Breast epithelium (tissue), 4 donors: ENCODE data around the gene TUBB4B. TPM values are rescaled to one million over a fixed set of nuclear protein-coding genes. Genes with fewer than 3 reads are reported as not detected.
"Not testable (repeated sequence)": the region's sequence is repeated elsewhere in the genome, so short reads cannot be mapped to it uniquely, and the experiment has no call there.

Experiments used
- DNase-seq, 2 donors: peaks; one replicate each; pipeline ENCODE4 v3.0.0-alpha.2; 2019; ENCODE audit warnings: low spot score in 2 of 2
- H3K27ac ChIP-seq, 2 donors: fragments of 200-600 bp; sonication (generic) in 1 of 2; one replicate each; pipeline ENCODE4 v1.5.1; 2016 to 2019; ENCODE audit warnings: mild to moderate bottlenecking in 1 of 2
- H3K27me3 ChIP-seq, 2 donors: fragments of 200-600 bp; sonication (generic) in 1 of 2; one replicate each; pipeline versions ENCODE4 v1.5.1 to v1.6.0; 2017 to 2019; ENCODE audit warnings: control low read depth in 1 of 2, mild to moderate bottlenecking in 1 of 2
- H3K36me3 ChIP-seq: fragments of 200-600 bp; one replicate; pipeline ENCODE4 v1.5.1; 2019
- H3K4me1 ChIP-seq, 2 donors: fragments of 200-600 bp; sonication (generic); one replicate each; pipeline ENCODE4 v1.5.1; 2016 to 2019; ENCODE audit warnings: control low read depth in 1 of 2
- H3K4me3 ChIP-seq, 3 donors: fragments of 200-600 bp; sonication (generic); 1 replicate in 2 of 3; 2 replicates in 1 of 3; pipeline ENCODE4 v1.5.1; 2016 to 2019; ENCODE audit warnings: mild to moderate bottlenecking in 3 of 3, moderate library complexity in 2 of 3
- H3K9me3 ChIP-seq, 2 donors: fragments of 200-600 bp; sonication (generic) in 1 of 2; one replicate each; pipeline ENCODE4 v1.5.1; 2016 to 2019; ENCODE audit warnings: control low read depth in 1 of 2
- POLR2A ChIP-seq: fragments of 450-650 bp; IDR thresholded peaks from one replicate; pipeline ENCODE4 v1.6.1; 2016; ENCODE audit warnings: antibody characterized with exemption, mild to moderate bottlenecking, moderate library complexity
- POLR2AphosphoS5 ChIP-seq, 3 donors: sonication (generic); formaldehyde crosslinking; IDR thresholded peaks; one replicate each; pipeline ENCODE4 v1.6.1; 2017; ENCODE audit warnings: antibody characterized with exemption in 3 of 3
- intact Hi-C: fragments of 100-400 bp; cut with DNase I; formaldehyde crosslinking; loops from one replicate; pipeline ENCODE4 v1.15.1; 2023; ENCODE audit warnings: low total_unique reads
- total RNA-seq, 3 donors: library from RNA; depleted of rRNA; stranded (reverse); fragments of >200 nt; gene quantifications; one replicate each; pipeline ENCODE4 v1.1.0, GENCODE V29; 2016
- TF ChIP-seq, protein P1 (sequence below), 3 donors: fragments of 450-650 bp; IDR thresholded peaks; one replicate each; pipeline ENCODE4 v1.5.1; 2016 to 2017; ENCODE audit warnings: antibody characterized with exemption in 3 of 3, mild to moderate bottlenecking in 3 of 3, moderate library complexity in 3 of 3

Gene TUBB4B
- total RNA-seq, 3 donors from 2014 or later = 112 to 188 (median 183) TPM

DNA sequence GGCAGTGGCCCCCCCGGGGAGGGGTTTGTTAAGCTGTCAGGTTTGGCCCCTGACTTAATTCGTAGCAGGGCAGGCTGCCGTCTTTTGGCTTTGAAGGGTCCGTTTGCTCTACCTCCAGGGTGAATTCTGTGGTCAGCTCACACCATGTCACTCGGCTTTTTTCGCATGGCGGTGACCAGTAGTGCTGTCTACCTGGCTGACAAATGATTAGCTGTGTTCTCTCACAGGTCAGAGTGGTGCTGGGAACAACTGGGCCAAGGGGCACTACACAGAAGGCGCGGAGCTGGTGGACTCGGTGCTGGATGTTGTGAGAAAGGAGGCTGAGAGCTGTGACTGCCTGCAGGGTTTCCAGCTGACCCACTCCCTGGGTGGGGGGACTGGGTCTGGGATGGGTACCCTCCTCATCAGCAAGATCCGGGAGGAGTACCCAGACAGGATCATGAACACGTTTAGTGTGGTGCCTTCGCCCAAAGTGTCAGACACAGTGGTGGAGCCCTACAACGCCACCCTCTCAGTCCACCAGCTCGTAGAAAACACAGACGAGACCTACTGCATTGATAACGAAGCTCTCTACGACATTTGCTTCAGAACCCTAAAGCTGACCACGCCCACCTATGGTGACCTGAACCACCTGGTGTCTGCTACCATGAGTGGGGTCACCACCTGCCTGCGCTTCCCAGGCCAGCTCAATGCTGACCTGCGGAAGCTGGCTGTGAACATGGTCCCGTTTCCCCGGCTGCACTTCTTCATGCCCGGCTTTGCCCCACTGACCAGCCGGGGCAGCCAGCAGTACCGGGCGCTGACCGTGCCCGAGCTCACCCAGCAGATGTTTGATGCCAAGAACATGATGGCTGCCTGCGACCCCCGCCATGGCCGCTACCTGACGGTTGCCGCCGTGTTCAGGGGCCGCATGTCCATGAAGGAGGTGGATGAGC, 1.4 kb downstream of the TUBB4B start:
- no peaks in the 10 kb centered on the region for H3K27me3 ChIP-seq
- TF ChIP-seq POLR2AphosphoS5 (IDR thresholded peaks at IDR 0.05) (peak in 1 of 3 donors; percentile 54), POLR2A (no peak)
- TF ChIP-seq, protein P1, sequence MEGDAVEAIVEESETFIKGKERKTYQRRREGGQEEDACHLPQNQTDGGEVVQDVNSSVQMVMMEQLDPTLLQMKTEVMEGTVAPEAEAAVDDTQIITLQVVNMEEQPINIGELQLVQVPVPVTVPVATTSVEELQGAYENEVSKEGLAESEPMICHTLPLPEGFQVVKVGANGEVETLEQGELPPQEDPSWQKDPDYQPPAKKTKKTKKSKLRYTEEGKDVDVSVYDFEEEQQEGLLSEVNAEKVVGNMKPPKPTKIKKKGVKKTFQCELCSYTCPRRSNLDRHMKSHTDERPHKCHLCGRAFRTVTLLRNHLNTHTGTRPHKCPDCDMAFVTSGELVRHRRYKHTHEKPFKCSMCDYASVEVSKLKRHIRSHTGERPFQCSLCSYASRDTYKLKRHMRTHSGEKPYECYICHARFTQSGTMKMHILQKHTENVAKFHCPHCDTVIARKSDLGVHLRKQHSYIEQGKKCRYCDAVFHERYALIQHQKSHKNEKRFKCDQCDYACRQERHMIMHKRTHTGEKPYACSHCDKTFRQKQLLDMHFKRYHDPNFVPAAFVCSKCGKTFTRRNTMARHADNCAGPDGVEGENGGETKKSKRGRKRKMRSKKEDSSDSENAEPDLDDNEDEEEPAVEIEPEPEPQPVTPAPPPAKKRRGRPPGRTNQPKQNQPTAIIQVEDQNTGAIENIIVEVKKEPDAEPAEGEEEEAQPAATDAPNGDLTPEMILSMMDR (IDR thresholded peaks at IDR 0.05) = no peak
- peak overlapping the region; percentile 83 to 99 for H3K27ac ChIP-seq
- H3K4me3 ChIP-seq = peak overlapping the region; percentile 71 to 98 (median 76)
- DNase-seq = no peak
- peaks cover 5 to 14% of the 10 kb centered on the region in 2 donors for H3K4me1 ChIP-seq
- no peaks in the 10 kb centered on the region for H3K9me3 ChIP-seq
- intact Hi-C loops = no loop called here
- no peaks in the 10 kb centered on the region for H3K36me3 ChIP-seq

DNA sequence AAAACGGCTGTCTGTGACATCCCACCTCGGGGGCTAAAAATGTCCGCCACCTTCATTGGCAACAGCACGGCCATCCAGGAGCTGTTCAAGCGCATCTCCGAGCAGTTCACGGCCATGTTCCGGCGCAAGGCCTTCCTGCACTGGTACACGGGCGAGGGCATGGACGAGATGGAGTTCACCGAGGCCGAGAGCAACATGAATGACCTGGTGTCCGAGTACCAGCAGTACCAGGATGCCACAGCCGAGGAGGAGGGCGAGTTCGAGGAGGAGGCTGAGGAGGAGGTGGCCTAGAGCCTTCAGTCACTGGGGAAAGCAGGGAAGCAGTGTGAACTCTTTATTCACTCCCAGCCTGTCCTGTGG, 2.2 kb downstream of the TUBB4B start:
- not testable (repeated sequence) for H3K4me1 ChIP-seq

DNA sequence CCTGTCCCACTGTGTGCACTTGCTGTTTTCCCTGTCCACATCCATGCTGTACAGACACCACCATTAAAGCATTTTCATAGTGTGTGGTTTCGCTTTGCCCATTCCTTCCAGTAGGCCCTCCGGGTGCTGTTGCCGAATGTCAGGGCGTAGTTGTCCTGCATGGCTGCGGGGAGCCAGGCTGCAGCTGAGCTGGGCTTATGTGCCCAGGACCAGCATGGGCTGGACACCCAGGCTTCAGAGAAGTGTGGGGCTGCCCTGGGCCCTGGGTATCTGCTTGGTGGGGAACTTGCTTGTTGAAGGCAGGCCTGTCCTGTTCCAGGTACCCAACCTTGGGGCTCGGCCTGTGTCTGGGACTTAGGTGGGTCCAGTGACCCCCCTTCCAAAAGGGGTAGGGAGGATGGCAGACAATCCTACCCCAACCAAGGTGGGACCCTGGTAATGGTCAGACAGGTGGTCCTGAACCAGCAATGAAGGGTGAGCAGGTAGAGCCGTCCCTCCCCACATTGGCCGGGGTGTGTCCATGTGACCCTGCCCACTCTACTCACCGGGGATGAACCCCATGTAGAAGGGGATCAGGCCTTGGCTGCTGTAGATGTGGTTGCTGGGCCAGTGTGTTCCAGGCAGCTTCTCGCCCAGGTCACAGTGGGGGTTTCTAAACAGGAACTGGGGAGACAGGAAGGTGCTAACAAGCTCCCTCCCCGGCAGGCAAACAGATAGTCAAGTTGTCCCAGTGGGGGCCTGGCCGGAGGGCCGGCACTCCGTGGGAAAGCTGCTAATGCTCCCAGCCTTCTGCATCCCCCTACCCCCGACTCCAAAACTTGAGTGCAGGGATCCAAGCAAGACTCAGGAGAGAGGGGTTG, 2.8 kb downstream of the TUBB4B start:
- no peak overlapping the region for H3K4me3 ChIP-seq
- H3K4me1 ChIP-seq = peaks cover 5 to 6% of the 10 kb centered on the region in 2 donors
- no peaks in the 10 kb centered on the region for H3K9me3 ChIP-seq
- H3K27me3 ChIP-seq = no peaks in the 10 kb centered on the region
- intact Hi-C loops = no loop called here
- peak overlapping the region in 1 of 2 donors; percentile 30 for H3K27ac ChIP-seq
- no peak for TF ChIP-seq POLR2A
- TF ChIP-seq POLR2AphosphoS5 (IDR thresholded peaks at IDR 0.05) = no peak
- TF ChIP-seq, protein P1 (IDR thresholded peaks at IDR 0.05) = no peak
- no peaks in the 10 kb centered on the region for H3K36me3 ChIP-seq
- no peak for DNase-seq

More for the DNA sequence above, 2.2 kb downstream of the TUBB4B start:
- H3K9me3 ChIP-seq, H3K36me3 ChIP-seq, intact Hi-C loops, H3K4me3 ChIP-seq, H3K27me3 ChIP-seq, DNase-seq: not testable (repeated sequence)
- peak overlapping the region in 1 of 2 donors; percentile 30 for H3K27ac ChIP-seq

DNA sequence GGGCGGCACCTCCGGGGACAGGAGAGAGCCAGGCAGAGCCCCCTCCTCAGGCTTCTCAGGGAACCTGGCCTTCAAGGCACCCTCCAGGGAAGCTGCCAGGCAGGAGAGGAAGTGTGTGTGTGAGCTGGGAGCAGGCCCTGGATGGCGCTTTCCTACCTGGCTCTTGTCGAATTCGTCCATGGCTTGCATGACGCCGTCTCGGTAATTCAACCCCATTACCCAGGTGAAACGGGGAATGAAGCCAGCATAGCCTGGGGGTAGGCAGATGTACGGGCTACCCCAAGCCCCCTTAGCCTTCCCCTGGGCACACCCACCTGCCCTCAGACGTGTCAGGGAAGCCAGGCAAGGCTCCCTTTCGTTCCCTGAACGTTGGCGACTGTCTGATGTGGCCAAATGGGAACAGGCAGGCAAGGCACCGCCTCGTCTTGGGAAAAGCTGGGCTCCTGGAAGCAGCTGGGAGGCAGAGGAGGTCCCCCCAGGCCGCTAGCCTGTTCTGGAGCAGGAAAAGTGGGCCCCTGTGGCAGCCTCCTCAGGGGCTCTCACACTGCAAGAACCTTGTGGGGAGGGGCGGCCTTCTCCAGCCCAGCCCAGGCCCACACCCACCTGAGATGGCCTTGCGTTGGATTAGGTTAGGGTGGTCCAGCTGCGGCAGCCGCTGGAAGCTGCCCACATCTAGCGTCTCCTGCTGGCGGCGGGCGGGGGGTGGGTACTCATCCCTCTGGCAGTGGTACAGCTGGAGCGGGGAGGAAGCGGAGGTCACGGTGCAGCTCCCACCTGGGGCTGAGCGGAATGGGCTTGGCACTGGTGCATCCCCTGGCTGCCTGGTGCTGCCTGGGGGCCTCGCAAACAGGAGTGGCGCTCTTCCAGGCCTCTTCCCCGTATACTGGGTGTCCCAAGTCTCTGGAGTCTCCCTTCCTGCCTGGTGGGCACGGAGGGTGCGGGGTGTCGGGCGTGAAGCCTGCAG, 3.7 kb downstream of the TUBB4B start:
- intact Hi-C loops = no loop called here
- Histone ChIP-seq H3K27me3 (no peaks in the 10 kb centered on the region), H3K4me1 (peaks cover 5 to 6% of the 10 kb centered on the region in 2 donors), H3K27ac (no peak overlapping the region), H3K9me3 (no peaks in the 10 kb centered on the region), H3K36me3 (no peaks in the 10 kb centered on the region), H3K4me3 (no peak overlapping the region)
- TF ChIP-seq POLR2AphosphoS5 (IDR thresholded peaks at IDR 0.05) (peak in 1 of 3 donors; percentile 28), POLR2A (no peak)
- no peak for DNase-seq

DNA sequence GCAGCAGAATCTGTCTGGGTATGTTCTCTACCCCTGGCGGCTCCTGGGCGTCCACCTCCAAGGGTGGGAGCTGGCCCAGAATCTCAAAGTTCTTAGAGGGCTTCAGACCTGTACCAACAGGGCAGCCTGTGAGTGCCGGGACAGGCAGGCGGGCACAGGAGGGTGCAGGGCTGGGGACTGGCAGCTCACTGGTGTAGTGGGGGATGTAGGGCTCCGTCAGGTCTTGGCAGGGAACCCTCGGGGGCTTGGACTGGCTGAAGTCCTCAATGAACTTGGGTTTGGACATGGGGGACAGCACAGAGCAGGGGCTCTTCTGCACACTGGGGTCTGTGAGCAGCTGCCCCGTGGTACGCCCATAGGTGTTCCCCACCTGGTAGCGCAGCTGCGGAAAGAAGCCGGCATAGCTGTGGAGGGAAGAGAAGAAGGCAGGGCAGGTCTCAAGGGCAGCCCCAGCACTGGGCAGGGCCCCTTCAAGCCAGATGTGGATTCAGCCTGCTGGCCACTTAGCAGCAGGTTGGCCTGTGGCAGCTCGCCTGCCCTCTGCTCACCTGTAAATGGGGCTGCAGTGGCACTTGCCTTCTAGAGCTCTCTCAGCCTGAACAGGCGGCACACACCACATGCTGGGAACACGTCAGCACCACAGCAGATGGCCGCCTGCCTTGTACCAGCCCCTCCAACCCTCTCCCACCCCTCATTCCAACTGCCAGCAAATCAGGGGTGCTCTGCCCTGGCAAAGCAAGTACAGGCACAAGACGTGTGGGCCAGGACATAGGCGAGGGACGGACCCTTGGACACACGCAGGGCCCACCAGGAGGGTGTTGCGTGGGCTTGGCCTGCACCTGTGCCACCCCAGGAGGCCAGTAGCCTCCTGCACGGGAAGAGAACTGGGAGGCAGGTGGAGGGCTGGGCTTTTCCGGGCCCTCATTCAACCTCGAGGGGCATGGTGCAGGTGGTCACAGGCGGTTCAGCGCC, 4.6 kb downstream of the TUBB4B start:
- H3K4me1 ChIP-seq = peaks cover 5 to 6% of the 10 kb centered on the region in 2 donors
- TF ChIP-seq POLR2A = no peak
- TF ChIP-seq, protein P1 (IDR thresholded peaks at IDR 0.05) = no peak
- no peak for TF ChIP-seq POLR2AphosphoS5 (IDR thresholded peaks at IDR 0.05)
- no peak overlapping the region for H3K4me3 ChIP-seq
- no peaks in the 10 kb centered on the region for H3K36me3 ChIP-seq
- DNase-seq = no peak
- H3K9me3 ChIP-seq = no peaks in the 10 kb centered on the region
- no peaks in the 10 kb centered on the region for H3K27me3 ChIP-seq
- no peak overlapping the region for H3K27ac ChIP-seq
- intact Hi-C loops = no loop called here
